Adrenal gland (tissue), 5 donors: Measurements from ENCODE around the gene MACROH2A1.

Experiments
- CTCF ChIP-seq, 6 experiments: fragments of 450-650 bp in 4 of 6; fragments of 200-600 bp in 2 of 6; sonication (generic) in 1 of 6; IDR thresholded peaks; 1 replicate in 5 of 6; 2 replicates in 1 of 6; pipeline versions ENCODE4 v1.5.1 to v1.8.0; 2016 to 2021; ENCODE audit warnings: antibody characterized with exemption in 6 of 6, mild to moderate bottlenecking in 2 of 6, moderate library complexity in 1 of 6
- POLR2A ChIP-seq, 2 donors: fragments of 450-650 bp; IDR thresholded peaks; one replicate each; pipeline ENCODE4 v1.6.1; 2017; ENCODE audit warnings: antibody characterized with exemption in 2 of 2, mild to moderate bottlenecking in 2 of 2, moderate library complexity in 1 of 2
- donor health status: DM: no; HTN: no; CAD: no.

- TF ChIP-seq CTCF (IDR thresholded peaks at IDR 0.05) (no peak), POLR2A (IDR thresholded peaks at IDR 0.05) (no peak)
These were observed 54.7 kb downstream of the MACROH2A1 start for GRCh38 chr5:135344349-135344748.
